ENCODE measurements around the gene RGS11. TPM values are rescaled to one million over a fixed set of nuclear protein-coding genes. Genes with fewer than 3 reads are reported as not detected.

Gene RGS11
- polyA plus RNA-seq, 1 experiment, result 0.33 TPM

- DNase-seq (ENCODE audit: low read depth, low spot score), result no peak
- no peak overlapping the region for H3K4me3 ChIP-seq (ENCODE audit: low read depth, low read length)
- TF ChIP-seq, protein P1, sequence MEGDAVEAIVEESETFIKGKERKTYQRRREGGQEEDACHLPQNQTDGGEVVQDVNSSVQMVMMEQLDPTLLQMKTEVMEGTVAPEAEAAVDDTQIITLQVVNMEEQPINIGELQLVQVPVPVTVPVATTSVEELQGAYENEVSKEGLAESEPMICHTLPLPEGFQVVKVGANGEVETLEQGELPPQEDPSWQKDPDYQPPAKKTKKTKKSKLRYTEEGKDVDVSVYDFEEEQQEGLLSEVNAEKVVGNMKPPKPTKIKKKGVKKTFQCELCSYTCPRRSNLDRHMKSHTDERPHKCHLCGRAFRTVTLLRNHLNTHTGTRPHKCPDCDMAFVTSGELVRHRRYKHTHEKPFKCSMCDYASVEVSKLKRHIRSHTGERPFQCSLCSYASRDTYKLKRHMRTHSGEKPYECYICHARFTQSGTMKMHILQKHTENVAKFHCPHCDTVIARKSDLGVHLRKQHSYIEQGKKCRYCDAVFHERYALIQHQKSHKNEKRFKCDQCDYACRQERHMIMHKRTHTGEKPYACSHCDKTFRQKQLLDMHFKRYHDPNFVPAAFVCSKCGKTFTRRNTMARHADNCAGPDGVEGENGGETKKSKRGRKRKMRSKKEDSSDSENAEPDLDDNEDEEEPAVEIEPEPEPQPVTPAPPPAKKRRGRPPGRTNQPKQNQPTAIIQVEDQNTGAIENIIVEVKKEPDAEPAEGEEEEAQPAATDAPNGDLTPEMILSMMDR (IDR thresholded peaks at IDR 0.05; ENCODE audit: low read depth, low read length), result no peak
- no peak overlapping the region for H3K27ac ChIP-seq (ENCODE audit: low read depth, low read length)
- POLR2A ChIA-PET, result no interaction called here
- no peaks in the 10 kb centered on the region; the same call in 1 of the 2 replicates for H3K9me3 ChIP-seq (ENCODE audit: control insufficient read depth, insufficient read depth, low read length)
- CTCF ChIA-PET, result no interaction called here
- no peaks in the 10 kb centered on the region for H3K27me3 ChIP-seq (ENCODE audit: control insufficient read depth, insufficient read depth, low read length)
These were observed 31.2 kb upstream of the RGS11 start for GRCh38 chr16:306911-307370.

- ChIA-PET CTCF (no interaction called here), POLR2A (interaction anchor here (0.7 kb wide), 1 partner anchor 19 kb away, joined by 3 read pairs; no protein-coding TSS in a partner anchor)
- no peak overlapping the region for H3K27ac ChIP-seq (ENCODE audit: low read depth, low read length)
- no peaks in the 10 kb centered on the region; the same call in 1 of the 2 replicates for H3K9me3 ChIP-seq (ENCODE audit: control insufficient read depth, insufficient read depth, low read length)
- TF ChIP-seq, protein P1 (IDR thresholded peaks at IDR 0.05; ENCODE audit: low read depth, low read length), result no peak
- H3K27me3 ChIP-seq (ENCODE audit: control insufficient read depth, insufficient read depth, low read length), result no peaks in the 10 kb centered on the region
- DNase-seq (ENCODE audit: low read depth, low spot score), result no peak
- no peak overlapping the region for H3K4me3 ChIP-seq (ENCODE audit: low read depth, low read length)
These were observed 30.3 kb upstream of the RGS11 start for GRCh38 chr16:305916-306626.

DNA sequence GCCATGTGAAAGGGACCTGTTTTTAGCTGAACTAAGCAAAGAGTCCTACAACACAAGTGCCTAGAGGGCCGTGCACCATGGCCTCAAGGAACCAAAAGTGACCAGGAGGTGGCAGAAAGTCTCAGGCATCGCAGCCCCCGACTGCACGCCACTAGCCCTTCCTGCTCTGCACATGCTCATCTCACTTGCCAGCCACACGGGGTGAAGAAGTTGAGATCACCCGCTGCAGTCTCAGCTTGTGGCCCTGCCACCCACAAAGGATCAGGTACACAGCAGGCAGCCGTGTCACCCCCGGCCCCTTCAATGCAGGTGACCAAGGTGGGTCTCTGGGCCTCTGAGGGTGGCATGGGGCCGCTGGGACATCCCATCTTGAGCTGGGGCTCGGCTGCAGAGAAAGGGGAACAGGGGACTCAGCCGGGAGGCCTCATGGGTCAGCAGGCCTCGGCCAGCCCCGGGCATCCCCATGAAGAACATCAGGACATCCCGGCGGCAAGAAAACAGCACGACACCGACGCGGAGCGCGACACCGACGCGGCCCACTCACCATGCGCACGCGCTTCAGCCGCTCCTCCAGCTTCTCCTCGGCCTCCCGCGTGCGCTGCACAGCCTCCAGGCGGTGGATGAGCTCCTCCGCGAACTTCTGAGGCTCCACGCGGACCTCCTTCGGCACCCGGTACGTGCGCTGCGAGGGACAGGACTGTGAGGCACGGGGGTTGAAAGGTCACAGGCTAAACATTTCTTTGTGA, 28.2 kb upstream of the RGS11 start:
- Histone ChIP-seq H3K27ac (ENCODE audit: low read depth, low read length) (no peak overlapping the region), H3K4me3 (ENCODE audit: low read depth, low read length) (no peak overlapping the region), H3K9me3 (ENCODE audit: control insufficient read depth, insufficient read depth, low read length) (no peaks in the 10 kb centered on the region; the same call in 1 of the 2 replicates), H3K27me3 (ENCODE audit: control insufficient read depth, insufficient read depth, low read length) (no peaks in the 10 kb centered on the region)
- DNase-seq (ENCODE audit: low read depth, low spot score), result no peak
- ChIA-PET POLR2A (no interaction called here), CTCF (no interaction called here)
- TF ChIP-seq, protein P1 (IDR thresholded peaks at IDR 0.05; ENCODE audit: low read depth, low read length), result no peak

- no peak overlapping the region for H3K4me3 ChIP-seq (ENCODE audit: low read depth, low read length)
- DNase-seq (ENCODE audit: low read depth, low spot score), result no peak
- ChIA-PET POLR2A (no interaction called here), CTCF (no interaction called here)
- no peaks in the 10 kb centered on the region for H3K27me3 ChIP-seq (ENCODE audit: control insufficient read depth, insufficient read depth, low read length)
- TF ChIP-seq, protein P1 (IDR thresholded peaks at IDR 0.05; ENCODE audit: low read depth, low read length), result no peak
- H3K27ac ChIP-seq (ENCODE audit: low read depth, low read length), result no peak overlapping the region
- no peaks in the 10 kb centered on the region; the same call in 1 of the 2 replicates for H3K9me3 ChIP-seq (ENCODE audit: control insufficient read depth, insufficient read depth, low read length)
These were observed 26.2 kb upstream of the RGS11 start for GRCh38 chr16:301950-302349.

- TF ChIP-seq, protein P1 (IDR thresholded peaks at IDR 0.05; ENCODE audit: low read depth, low read length), result no peak
- POLR2A ChIA-PET, result no interaction called here
- no peak overlapping the region for H3K27ac ChIP-seq (ENCODE audit: low read depth, low read length)
- no peak for DNase-seq (ENCODE audit: low read depth, low spot score)
- CTCF ChIA-PET, result no interaction called here
- H3K9me3 ChIP-seq (ENCODE audit: control insufficient read depth, insufficient read depth, low read length), result no peaks in the 10 kb centered on the region; the same call in 1 of the 2 replicates
- no peaks in the 10 kb centered on the region for H3K27me3 ChIP-seq (ENCODE audit: control insufficient read depth, insufficient read depth, low read length)
- no peak overlapping the region for H3K4me3 ChIP-seq (ENCODE audit: low read depth, low read length)
These were observed 25.5 kb upstream of the RGS11 start for GRCh38 chr16:301235-301634.
